Adrenal gland (tissue), 5 donors: ENCODE data around the gene SCGN.

Source experiments
- CTCF ChIP-seq, 6 experiments: fragments of 450-650 bp in 4 of 6; fragments of 200-600 bp in 2 of 6; sonication (generic) in 1 of 6; IDR thresholded peaks; 1 replicate in 5 of 6; 2 replicates in 1 of 6; pipeline versions ENCODE4 v1.5.1 to v1.8.0; 2016 to 2021; ENCODE audit warnings: antibody characterized with exemption in 6 of 6, mild to moderate bottlenecking in 2 of 6, moderate library complexity in 1 of 6
- POLR2A ChIP-seq, 2 donors: fragments of 450-650 bp; IDR thresholded peaks; one replicate each; pipeline ENCODE4 v1.6.1; 2017; ENCODE audit warnings: antibody characterized with exemption in 2 of 2, mild to moderate bottlenecking in 2 of 2, moderate library complexity in 1 of 2
- donor health status: DM: no; HTN: no; CAD: no.

DNA sequence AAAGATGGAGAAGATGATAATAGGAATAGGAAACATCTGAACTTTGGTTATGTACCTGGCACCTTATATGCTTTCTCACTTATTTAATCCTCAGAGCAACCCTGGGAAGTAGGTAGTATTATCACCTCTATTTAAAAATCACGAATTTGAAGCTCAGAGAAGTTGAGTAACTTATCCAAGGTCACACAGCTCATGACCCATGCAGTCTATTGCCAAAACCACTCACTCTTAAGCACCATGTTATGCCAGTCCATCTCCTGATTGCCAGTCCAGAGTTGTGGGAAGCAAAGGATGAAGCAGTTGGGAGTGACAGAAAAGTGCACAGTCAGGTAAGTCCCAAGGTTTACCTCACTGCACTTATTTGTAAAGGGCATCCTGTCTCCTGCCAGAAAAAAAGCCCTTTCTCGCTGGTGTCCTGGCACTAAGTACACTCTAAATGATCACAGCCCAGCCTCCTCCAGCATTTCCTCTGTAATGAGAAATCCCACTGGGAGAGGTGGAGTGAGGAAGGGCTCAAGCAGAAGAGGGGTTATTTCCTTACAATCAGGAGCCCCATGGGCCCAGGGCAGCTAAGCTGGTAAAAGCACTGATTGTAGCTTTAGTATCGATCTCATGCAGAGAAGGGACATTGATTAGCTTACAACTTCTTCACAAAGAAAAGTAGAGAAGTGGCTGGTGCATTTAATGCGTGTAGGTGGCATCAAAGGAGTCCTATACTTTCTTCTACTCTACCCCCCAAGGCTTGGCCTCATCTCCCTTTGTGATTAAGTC lies 21.3 kb upstream of the SCGN start:
- TF ChIP-seq CTCF (IDR thresholded peaks at IDR 0.05) (no peak), POLR2A (IDR thresholded peaks at IDR 0.05) (no peak)
